CD4-positive, alpha-beta T cell treated with Interleukin-12 subunit alpha and Interleukin-12 subunit beta, for 1 hour (primary cell): ENCODE data around the gene CES3.
"Not testable (repeated sequence)": the region's sequence is repeated elsewhere in the genome, so short reads cannot be mapped to it uniquely, and the experiment has no call there.

Experiments
- DNase-seq: peaks from one replicate; pipeline ENCODE4 v3.0.0-alpha.2; 2020

The CES3 gene

DNA sequence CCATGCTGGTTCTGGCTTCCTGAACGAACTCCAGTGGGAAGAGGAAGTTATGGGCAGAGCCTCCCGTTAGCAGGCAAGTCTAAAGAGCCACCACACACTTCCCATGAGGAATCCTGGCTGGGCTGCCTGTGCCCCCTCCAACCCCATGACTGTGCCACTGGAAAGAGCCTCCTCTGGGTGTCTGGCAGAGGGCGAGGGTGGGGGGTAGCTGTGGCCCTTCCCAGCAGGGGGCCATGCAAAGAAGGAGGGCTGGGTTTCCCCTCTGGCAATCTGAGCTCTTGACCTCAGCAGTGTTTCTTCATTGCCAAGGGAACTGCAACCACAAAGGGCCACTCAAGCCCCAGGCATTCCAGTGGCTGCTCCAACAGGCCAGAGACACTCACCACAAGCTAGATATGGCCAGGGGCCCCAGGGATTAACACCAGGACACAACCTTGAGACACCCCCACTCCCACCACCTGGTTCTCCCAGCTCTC, 34.1 kb upstream of the CES3 start:
- no peak for DNase-seq

DNA sequence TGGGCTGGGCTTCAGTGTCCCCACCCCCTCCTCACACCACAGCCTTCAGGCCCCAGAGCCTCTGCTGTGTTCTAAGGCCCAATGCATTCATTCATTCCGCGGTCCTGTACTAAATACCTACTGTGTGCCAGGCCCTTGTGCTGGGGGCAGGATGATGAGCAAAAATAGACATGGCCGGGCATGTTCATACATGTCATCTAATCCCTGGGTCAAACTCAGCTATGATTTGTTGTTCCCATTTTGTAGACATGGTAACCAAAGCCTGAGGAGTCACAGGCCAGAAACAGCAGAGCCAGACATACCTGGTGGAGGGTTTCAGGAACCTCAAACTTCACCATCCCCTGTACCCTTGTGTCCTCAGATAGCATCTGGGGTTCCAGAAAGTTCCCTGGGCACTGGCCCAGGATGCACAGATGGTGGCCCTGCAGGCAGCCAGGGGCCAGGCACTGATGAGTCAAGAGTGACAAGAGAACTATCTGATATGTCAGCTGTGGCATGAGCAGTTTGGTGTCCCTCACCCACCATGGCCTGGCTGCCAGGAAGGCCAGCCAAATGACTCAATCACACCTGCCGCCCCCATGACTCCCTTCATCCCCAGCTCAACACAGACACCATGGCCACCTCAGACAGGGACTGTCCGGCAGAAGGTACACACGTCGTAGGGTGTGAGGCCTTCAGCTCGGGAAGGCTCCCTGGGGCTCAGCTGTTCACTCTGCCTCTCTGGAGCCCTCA, 33.0 kb upstream of the CES3 start:
- DNase-seq: no peak

DNA sequence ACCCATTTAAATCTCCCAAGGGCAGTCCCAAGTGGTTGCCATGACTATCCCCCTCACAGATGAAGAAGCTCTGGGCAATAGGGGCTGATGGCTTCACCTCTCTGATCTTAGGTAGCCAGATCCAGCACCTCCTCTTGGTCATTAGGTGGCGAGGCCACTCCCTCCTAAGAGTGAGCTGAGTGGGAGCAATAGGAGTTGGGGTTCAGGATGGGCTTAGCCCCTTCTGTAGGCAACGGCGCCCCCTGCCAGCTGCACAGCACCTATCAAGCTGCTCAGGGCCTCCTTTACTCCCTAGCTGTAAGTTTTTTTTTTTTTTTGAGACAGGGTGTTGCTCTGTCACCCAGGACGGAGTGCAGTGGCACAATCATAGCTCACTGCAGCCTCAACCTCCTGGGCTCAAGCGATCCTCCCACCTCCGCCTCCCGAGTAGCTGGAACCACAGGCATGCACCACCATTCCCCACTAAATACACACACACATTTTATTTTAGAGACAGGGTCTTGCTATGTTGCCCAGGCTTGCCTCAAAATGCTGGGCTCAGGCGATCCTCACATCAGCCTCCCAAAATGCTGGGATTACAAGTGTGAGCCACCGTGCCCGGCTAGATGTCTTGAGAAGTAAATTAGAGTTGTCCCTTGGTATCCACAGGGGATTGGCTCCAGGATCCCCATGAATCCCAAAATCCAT, 32.2 kb upstream of the CES3 start:
- peak; percentile 30 for DNase-seq

DNA sequence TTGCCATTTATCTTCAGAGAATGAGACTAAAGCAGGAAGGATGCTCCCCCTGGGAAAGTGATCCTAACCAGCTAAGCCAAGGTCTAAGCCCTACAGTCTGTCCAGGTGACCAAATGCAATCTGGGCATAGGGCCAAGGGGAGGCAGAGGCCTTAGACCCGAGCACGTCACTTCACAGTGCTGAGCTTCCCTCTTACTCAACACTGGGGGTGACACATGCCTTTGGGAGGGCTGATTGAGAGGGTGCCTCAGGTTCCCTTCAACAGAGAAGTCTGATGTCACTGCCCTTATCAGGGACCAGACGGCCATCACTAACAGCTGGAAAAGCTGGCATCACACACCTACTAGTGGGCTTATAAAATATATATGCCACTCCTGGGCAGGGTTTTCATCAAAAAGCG, 30.9 kb upstream of the CES3 start:
- DNase-seq: no peak

DNA sequence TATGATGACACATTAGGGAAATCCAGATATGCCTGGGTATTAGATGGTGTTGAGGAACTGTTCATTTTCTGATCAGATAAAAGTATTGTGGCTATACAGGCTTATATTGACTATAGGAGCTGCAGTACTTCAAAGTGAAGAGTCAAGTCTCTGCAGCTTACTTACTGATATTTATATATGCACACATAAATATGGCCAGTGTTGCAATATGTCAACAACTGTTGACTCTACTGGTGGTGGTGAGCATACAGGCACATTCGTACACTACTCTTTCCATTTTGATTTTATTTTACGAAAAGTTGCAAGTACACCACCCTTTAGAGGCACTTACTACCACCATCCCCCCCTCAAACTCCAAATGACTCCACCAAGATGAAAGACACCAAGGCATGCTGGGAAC, 29.4 kb upstream of the CES3 start:
- no peak for DNase-seq

DNA sequence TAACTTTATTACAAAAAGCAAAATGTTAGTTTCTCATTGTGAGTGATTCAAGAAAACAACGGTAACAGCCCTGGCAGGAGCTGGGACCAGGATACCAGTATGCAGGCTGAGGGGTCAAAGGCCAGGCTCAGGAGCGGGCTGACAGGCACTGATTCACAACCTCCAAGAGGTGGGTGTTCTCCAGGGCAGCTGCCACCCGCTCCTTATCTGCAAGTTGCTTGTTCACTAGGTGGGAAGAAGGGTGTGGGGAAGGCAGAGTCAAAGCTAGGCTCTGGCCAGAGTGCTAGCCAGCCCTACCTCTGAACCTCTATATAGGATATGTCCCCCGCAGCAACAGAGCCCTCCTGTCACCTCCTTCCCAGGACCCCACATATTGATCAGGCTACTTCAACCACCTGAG, 29.0 kb upstream of the CES3 start:
- DNase-seq: no peak

DNA sequence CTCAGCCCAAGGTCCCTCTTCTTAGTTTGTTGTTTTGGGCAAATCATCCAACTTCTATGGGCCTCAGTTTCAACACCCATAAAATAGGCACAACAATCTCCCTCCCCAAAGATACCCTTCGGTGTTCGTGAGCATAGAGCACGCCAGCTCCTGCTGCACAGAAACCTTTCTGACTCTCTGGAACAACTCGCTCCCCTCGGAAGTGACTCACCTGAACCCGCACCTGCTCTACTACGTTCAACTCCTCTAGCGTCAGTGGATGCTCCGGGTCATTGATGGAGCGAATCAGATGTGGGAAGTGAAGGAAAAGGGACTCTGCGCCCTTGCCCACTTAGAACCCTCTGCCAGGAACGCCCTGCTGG, 27.3 kb upstream of the CES3 start:
- DNase-seq: no peak

DNA sequence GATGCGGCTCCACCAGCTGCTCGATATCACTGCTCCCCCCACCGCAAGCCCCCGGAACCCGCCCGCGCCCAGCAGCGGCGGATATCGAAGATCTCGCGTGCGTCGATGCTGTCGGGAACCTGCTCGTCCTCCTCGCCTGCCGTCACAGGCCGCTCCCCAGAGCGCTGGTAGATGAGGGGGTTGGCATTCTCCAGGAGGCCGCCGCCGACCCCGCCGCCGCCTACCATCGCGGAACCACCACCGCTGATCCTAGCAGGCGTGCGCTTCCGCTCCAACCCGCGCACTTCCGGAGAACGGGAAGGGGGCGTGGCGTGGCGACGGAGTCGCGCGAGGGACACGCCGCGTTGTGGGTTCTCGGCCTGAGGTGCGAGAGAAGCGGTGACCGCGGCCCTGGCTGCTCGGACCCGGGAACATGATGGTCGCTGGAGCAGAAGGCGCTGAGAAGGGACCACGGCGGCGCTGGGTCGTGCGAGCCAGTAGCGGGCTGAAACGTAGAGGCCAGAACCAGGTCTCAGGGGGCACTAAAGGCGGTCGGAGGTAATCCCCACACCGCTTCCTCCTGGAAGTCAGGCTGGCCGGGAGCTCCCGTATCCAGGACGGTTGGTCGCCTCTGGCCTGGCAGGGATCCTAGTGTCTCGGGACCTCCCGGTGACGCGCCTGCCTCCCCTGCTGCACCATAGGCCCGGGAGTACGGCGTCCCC, 26.8 kb upstream of the CES3 start, which contains the start of gene CIAO2B:
Gene CIAO2B, minus strand, starts transcription at position 265 of the 701 bp plus-strand sequence. Its CDS starts 38 bp downstream, at position 227.
- peak; percentile 89 for DNase-seq

DNA sequence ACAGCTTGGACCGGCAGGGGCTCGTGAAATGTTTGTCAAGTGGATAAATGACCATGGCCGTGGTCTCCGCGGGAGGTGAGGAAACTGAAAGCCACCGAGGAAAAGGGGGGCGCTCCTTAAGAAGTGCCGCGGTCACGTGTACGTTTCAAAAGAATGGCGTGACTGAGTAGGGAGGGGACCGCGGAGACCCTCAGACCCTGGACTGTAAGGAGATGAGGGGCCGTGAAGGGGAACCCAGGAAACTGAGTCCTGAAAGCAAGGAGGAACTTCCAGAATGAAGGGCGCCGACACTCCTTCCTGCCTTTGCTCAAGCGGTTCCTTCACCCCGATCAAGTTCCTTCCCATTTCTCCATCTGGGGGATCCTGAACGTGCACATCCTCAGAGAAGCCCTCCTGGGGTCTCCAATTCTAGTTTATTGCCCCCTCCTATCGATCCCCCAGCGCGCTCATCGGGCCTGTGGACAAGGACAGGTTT, 26.2 kb upstream of the CES3 start:
- DNase-seq: not testable (repeated sequence)

DNA sequence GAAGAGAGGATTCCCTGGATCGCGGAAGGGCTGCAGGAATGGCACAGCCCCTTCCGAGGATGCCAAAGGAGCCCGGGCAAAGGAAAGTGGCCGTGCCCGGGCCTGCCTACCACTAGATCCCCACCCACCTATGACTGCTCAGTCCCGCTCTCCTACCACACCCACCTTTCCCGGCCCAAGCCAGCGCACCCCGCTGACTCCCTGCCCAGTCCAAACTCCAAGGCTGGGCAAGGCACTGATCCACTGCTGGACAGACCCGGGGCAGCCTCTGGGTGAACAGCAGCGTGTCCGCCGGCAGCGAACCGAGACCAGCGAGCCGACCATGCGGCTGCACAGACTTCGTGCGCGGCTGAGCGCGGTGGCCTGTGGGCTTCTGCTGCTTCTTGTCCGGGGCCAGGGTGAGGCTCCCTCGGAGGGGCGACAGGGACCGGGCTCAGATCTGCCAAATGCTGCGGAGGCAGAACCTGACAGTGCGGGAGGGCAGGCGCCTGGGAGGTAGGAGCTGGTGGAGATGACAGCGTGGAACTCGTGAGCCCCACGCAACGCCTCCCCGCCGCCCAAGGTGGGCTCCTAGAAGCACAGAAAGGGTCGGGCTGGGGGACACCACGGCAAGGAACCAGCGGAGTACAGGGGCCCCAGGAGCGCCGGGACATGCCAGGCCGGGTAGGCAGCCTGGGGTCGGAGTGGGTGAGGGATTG, 25.6 kb upstream of the CES3 start, which contains the start of gene CES2:
Gene CES2, plus strand, starts transcription at position 203 of the 698 bp plus-strand sequence. Its CDS starts 120 bp downstream, at position 323.
- no peak for DNase-seq

DNA sequence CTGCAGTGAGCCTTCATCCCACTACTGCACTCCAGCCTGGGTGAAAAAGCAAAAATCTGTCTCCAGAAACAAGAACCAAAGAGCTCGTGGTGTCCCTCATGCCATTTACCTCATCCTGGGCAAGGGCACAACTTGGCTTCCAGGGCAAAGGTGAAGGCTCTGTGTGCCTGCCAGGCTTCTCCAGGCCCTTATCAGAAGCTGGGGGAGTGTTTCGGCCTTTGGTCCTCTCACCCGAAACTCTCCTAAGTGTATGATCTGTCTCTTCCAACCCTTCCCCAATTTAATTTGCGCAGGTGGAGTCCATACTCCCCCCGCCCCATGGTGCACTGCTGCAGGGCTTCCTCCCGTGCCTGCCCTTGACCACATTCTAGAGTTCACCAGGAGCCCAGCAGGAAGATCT, 24.6 kb upstream of the CES3 start:
- no peak for DNase-seq

DNA sequence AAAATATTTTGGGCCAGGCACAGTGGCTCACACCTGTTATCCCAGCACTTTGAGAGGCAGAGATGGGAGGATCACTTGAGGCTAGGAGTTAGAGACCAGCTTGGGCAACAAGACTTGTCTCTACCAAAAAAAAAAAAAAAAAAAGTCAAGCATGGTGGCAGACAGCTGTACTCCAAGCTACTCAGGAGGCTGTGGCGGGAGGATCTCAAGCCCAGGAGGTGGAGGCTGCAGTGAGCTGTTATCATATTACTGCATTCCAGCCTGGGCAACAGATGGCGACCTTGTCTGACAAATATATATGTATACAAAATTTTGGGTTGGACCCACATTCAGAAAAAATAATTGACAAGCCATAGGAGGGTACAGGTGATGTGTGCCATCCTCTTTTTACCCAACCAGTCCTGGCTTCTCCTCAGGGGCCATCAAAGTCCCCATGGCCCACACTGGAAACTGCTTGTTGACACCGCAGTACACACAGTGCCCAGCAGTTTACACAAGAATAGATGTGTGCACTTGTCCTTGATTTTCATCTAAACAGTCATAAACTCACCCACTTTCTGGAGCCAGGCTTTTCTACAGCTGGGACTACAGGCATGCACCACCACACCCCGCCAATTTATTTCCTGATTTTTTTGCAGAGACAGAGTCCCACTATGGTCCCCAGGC, 24.0 kb upstream of the CES3 start:
- DNase-seq: no peak

DNA sequence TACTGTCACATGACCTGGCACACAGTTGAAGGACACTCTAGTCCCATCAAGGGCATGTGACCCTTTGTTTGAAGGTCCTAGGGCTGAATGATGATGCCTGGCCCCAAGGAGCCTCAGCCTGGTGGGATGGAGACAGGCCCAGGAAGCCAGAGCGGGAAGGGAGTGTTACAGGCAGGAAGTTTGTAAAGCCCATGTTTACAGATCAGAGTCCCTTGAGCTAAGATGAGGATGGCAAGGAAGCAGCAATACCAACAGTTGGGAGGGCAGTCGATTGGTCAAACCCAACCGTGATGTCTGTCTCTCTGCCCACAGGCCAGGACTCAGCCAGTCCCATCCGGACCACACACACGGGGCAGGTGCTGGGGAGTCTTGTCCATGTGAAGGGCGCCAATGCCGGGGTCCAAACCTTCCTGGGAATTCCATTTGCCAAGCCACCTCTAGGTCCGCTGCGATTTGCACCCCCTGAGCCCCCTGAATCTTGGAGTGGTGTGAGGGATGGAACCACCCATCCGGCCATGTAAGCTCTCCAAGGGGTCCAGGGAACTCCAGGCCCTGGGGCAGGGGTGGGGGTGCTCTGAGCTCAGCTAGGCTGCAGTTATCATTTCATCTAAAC, 23.2 kb upstream of the CES3 start:
- DNase-seq: no peak

DNA sequence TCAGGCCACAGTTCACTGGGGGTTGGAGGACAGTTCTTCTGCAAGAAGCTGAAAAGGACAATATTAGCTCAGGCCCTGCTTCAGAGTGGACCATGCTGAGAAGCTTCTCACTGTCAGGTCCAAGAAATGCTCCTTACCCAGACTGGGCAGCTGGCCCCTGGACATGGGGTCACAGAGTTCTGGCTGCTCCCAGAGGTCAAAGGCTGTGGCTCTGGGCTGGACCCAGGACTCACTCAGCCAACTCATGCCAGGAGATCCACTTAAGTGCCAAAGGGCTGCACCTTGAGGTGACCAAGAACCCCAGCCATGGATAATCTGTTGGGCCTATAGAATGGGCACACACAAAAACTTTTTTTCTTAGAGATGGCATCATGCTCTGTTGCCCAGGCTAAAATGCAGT, 21.7 kb upstream of the CES3 start:
- no peak for DNase-seq

DNA sequence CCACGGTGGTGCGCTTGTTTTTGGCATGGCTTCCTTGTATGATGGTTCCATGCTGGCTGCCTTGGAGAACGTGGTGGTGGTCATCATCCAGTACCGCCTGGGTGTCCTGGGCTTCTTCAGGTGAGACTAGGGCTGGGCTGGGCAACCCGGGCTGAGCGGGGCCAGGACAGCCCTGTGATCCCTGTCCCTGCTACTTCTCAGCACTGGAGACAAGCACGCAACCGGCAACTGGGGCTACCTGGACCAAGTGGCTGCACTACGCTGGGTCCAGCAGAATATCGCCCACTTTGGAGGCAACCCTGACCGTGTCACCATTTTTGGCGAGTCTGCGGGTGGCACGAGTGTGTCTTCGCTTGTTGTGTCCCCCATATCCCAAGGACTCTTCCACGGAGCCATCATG, 20.8 kb upstream of the CES3 start:
- no peak for DNase-seq

DNA sequence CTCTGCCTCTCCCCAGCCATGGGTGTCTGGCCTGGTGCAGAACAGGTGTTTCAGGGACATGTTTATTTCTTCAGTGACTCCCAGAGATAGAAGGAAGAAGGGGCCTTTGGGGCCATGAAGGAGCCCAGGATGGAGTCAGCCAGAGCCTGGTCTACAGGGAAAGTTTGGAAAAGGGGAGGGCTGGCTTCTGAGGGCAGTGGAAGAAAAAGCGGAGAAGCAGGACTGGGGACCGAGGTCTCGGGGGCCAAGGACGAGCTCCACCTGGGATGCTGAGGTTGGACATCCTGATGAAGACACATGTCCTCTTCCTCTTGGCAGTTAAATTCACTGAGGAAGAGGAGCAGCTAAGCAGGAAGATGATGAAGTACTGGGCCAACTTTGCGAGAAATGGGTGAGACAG, 18.1 kb upstream of the CES3 start:
- no peak for DNase-seq

DNA sequence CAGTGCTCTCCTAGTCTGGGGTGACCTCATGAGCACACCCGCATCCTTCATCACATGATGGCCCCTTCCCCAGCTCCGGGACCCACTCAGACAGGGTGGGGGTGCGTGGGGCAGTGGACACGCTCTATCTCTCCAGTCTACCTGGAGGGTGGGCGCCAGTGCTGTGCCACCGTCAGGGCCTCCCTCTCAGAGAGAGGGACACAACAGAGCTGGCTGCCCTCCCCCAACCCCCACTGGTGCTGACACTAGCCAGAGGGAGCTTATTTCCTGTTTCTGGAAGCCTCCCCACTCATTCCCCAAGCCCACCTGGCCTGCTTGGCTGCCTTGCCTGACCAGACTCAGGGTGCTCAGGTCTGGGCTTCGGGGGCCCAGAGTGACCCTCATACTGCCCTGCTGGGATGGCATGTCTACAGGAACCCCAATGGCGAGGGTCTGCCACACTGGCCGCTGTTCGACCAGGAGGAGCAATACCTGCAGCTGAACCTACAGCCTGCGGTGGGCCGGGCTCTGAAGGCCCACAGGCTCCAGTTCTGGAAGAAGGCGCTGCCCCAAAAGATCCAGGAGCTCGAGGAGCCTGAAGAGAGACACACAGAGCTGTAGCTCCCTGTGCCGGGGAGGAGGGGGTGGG, 17.5 kb upstream of the CES3 start:
- no peak for DNase-seq

DNA sequence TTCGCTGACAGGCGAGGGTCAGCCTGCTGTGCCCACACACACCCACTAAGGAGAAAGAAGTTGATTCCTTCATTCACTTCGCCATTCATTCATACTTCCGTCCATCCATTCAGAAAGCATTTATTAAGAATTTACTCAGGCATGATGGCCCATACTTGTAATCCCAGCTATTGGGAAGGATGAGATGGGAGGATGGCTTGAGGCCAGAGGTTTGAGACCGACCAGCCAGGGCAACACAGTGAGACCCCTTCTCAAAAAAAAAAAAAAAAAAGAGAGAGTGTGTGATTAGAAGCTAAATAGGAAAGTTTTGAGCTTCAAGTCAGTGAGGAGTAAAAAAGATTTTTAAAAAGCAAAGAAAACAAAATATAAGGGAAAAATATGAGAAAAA, 17.0 kb upstream of the CES3 start:
- no peak for DNase-seq

DNA sequence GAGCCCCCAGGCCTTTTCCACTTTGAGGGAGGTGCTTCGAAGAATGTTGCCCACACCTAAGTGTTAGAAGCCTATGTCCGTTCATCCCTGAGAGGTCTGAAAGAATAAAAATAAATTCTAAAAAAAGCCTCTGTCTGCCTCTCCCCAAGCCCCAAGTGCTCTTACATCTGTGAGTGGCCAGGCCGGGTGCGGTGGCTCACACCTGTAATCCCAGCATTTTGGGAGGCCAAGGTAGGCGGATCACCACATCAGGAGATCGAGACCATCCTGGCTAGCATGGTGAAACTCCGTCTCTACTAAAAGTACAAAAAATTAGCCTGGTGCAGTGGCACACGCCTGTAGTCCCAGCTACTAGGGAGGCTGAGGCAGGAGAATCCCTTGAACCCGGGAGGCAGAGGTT, 16.1 kb upstream of the CES3 start:
- not testable (repeated sequence) for DNase-seq

DNA sequence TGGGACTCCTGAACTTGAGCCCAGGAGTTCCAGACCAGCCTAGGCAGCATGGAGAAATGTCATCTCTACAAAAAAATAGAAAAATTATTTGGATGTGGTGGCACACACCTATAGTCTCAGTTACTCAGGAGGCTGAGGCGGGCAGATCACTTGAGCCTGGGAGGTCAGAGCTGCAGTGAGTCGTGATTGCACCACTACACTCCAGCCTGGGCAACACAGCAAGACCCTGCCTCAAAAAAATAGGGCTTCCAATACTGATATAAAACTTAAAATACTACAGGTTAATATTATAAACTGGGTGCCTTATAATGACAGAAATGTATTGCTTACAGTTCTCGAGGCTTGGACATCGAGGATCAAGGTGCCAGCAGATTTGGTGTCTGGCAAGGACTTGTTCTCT, 15.1 kb upstream of the CES3 start:
- no peak for DNase-seq

DNA sequence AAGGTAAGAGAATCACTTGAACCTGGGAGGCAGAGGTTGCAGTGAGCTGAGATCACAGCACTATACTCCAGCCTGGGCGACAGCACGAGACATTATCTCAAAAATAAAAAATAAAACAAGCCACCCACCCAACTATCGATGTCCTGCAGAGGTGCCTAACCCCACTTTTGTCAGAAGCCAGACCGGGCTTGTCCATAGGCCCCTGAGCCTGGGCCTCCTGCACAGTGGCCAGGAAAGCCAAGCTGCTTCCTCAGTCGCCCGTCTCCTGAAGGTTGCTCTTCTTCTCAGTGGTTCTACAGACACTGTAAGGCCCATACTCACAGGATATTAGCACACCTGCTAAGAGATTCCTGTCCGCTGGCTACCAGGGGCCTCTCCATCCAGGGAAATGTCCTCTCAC, 14.5 kb upstream of the CES3 start:
- DNase-seq: no peak

DNA sequence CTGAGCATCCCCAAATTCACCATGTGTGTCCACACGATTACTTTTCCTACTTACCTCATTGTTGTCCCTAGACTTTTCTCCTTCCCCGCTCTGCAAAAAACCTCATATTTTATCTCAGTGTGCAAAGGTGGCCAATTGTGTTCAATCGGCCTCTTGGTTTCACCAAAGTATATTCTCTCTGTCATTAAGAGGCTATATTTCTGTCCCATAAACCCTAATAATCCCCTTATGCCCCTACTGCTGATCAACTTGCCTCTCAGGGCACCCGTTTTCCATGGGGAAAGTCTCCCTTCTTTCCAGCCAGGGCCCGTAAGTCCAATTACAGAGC, 14.1 kb upstream of the CES3 start:
- DNase-seq: no peak
